GM18868 (cell line): Measurements from ENCODE around the gene OR1S1.
"Not testable (repeated sequence)": the region's sequence is repeated elsewhere in the genome, so short reads cannot be mapped to it uniquely, and the experiment has no call there.

Experiments used
- ATAC-seq: cut with Tn5 transposase; IDR thresholded peaks from one replicate; pipeline ENCODE4 v1.9.1; 2021; ENCODE audit warnings: mild to moderate bottlenecking, moderate library complexity; ENCODE audit not compliant: unreplicated experiment

OR1S1 gene

DNA sequence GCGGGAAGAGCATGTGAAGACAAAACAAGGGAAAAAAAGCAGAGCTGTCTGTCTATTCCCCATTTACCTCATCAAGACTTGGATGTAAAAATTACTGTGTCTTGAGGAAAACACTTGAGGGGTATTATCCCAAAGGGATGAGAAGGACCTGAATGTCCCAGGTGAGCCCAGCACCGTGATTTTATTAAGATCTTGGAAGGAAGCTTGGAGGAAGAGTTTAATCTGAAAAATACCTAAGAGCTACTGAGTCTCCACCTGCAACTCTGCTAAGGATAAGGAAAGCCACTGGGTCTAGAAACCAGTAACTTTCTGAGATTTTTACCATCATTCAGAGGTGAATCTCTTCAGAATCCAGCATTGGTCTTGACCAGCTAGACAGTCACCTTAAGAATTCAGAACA, at the start of gene OR1S1:
Gene OR1S1, plus strand, starts transcription at position 301 of the 400 bp plus-strand sequence.
- not testable (repeated sequence) for ATAC-seq

DNA sequence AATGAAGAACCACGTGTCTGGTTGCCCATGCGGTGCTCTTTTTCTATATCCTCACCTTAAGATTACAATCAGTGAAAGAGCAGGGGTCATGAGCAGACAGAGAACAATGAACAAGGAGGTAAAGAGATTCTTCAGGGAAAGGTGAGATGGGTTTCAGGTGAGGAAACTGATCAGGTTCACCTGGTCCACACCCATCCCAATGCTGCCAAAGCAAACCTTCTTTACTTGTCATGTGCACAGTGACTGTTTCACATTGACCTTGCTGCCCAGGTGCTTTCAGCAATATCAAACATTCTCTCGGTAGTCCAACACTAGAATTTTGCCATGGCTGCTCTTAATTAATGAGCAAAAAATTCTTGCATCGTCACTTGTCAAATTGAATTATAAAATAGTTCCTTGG, 48.1 kb upstream of the OR1S1 start:
- no peak for ATAC-seq

DNA sequence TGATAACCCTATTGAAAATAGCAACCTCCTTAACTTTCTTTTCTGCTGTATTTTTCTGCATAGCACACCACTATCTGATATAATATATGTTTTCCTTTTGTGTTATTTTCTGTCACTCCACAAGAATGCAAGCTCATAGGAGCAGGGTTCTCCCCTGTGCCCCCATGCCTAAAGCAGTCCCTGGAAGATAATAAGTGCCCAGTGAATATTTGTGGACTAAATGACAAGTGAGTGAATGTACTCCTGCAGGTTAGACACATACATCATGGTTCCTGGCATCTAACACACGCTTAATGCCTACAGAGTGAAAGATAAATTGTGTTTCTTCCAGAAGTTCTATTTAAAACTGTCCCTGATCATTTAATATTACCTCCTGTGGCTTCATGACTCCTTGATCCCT, 47.5 kb upstream of the OR1S1 start:
- ATAC-seq: no peak

DNA sequence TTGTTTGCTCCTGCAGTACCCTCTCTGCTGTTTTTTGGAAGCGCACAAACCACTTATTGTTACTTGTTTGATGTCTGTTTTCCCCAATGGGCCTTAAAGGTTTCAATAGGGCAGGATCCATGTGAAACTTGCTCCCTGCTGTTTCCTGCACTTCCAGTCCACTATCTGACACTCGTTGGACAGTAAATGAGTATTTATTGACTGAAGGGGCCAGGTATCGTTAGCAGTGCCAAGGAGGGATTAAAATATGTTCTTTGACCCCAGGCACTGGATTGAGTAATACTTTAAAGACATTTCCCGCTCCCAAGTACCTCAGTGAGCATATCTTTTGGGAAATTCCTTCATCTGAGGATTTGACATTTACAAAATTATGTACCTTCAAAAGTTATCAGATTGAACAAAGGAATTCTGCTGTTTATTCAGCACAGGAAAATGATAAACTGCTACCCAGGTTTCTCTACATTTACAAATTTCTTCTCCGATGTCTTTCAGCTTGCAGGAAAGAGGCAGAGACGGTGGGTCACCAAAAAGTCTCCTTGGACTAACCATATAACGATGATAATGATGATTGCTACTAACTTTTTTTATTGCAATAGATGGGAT, 46.9 kb upstream of the OR1S1 start:
- no peak for ATAC-seq

DNA sequence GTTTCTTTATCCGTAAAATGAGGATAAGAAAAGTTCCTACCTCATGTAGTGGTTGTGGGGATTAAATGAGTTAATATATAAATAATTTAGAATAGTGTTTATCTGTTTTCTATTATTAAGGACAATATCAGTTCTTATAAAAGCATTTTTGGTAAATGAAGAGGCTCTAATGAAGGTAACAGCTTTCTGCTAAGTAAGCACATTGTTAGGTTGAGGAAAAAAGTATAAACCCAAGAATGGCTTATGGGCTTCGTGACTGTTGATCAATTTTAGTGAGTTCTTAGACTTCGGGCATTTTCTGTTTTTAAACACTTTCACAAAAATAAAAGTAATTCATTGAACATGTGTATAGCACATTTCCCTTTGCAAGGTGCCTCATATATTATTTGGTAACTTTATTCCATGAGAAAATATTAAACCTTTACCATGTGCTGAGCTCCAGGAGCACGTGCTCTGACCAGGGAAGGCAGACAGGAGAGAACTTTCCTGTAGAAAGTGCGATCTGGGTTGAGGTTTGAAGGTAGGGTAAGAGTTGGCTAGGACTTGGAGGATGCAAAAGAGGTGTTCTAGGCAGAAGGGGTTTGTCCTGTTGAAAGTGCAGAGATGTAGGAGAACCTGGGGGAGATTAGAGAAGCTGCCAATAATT, 35.0 kb upstream of the OR1S1 start:
- no peak for ATAC-seq

DNA sequence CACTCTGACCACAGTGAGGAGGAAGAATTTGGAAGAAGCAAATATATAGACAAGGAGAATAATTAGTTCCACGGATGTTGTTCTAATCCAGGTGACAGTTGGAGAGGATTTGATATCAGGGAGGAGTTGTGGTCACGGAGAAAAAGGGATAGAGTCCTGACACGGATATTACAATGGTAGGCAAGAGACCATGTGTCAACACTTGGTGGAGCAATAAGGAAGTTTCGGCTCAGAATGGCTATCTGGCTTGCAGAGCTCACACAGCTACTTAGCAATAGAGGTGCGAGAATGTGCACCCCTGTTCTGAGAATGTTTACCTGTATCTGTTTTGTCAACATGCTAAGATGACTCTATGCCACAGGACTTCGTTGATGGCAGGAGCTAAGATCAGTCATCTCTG, 34.1 kb upstream of the OR1S1 start:
- no peak for ATAC-seq

DNA sequence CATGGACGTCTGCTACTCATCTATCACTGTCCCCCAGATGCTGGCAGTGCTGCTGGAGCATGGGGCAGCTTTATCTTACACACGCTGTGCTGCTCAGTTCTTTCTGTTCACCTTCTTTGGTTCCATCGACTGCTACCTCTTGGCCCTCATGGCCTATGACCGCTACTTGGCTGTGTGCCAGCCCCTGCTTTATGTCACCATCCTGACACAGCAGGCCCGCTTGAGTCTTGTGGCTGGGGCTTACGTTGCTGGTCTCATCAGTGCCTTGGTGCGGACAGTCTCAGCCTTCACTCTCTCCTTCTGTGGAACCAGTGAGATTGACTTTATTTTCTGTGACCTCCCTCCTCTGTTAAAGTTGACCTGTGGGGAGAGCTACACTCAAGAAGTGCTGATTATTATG, 32.9 kb upstream of the OR1S1 start:
- no peak for ATAC-seq

DNA sequence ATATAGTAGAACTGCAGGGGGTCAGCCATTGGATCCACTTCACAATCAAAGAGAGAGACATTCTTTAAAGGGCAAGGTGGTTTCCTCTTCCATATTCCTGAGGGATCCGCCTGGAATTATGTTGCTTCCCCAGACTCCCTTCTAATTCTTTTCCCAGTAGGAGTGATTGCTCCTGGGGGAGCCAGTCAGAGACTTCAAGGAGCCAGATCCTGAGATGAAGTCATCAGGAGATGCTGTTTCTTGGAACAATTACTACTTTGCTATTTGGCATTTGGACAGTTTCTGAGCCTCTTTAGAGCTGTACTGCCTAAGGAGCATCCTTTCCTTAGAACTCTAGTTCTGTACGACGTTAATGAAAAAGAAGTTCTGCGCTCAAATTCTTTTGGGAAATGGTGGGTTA, 25.6 kb upstream of the OR1S1 start:
- no peak for ATAC-seq

DNA sequence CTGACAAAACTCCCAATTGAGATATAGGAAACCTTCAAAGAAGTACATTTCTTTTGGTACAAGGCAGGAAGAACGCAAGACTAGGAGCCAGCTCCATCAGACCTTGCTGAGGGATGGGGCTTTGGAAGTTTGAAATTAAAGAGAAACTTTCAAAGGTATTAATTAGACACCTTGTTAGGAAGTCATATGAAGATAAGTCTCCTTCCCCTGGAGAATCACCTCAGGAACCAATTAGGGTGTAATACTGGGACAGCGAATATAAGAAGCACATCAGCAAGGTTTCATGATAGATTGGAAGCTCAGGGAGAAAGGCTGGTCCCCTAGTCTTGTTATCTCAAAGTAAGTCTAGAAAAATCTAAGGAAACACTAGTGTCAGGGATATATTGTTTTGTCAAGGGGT, 23.8 kb upstream of the OR1S1 start, which contains the start of gene OR9Q2:
Gene OR9Q2, plus strand, starts transcription at position 301 of the 400 bp plus-strand sequence. CDS start 1,421 bp downstream, outside the sequence.
- no peak for ATAC-seq

DNA sequence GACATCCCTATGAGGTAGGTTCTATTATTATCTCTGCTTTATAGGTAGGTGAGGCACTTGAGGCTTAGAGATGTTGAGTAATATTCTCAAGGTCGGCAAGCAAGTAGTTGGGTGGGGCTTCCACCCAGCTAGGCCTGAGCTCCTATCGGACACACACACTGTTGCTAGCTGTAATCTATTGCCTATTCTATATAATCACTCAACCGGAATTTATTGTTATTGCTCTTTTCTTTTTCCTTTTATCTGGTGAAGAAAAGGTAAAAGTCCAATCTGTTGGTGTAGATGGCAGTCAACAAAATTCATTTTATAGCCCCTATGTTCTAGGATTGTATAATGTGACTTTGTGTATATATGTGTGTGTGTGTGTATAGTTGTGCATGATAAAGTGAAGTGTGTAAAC, 20.3 kb upstream of the OR1S1 start:
- no peak for ATAC-seq

DNA sequence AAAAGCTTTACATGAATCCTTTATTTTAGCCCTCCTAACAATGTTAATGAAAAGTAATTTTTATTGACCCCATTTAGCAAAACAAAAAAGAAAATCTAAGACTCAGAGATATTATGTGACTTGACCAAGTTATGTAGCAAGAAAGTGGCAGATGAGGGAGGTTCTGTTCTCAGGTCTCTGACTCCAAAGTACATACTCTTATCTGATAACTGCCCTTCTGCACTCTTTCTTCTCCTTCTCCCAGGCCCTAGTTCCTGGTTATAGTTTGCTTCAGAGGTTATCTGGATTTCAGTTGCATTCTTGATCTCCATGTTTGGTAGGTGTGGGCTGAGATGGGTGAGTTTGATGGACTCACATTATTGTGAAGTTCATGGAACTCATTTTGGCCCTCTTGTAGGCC, 19.1 kb upstream of the OR1S1 start:
- ATAC-seq: no peak

DNA sequence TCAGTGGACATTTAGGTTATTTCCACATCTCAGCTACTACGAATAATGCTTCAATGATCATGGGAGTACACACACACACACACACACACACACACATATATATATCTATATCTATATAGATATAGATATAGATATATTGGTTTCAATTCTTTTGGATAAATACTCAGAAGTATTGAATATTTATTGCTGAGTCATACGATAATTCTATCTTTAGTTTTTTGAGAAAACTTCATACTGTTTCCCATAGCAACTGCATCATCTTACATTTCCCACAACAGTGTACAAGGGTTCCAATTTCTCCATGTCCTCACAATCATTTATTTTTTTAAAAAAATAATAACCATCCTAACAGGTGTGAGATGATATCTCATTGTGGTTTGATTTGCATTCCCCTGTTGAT, 16.6 kb upstream of the OR1S1 start:
- no peak for ATAC-seq

DNA sequence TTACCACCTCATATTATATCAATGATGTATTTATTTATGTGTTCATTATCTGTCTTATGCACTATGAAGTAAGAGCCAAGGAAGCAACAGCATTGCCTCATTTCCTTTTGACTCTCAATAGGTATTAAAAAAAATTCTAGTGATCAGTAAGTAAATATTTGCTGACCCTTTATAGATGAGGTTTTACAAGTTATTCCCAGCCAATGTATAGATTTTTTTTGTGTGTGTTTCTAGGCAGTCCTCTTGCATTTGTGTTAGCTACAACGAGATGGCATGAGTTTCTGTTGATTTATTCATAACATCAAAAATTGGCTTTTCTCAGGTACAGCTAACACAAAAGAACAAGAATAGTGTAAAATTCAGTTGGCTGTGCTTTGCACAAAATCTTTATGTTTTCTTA, 13.2 kb upstream of the OR1S1 start:
- no peak for ATAC-seq

DNA sequence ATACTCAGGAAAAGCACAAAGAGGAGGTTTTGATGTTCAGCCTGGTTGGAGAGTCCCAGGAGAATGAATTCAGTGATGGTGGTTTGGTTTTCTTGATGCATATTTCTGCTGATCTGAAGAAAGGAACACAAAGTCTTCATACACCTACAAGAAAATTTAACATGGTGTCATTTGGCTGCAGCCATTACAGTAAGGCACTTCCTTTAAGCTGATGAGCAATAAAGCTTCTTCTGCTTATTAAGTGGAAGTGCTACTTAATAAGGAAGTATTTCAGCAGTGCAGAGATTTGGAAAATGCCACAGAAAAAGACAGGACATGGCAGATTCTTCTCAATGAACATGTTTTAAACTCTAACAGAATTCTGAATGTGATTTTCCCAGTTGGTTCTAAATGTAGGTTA, 8.5 kb upstream of the OR1S1 start, which contains the start of gene OR1S2:
Gene OR1S2, minus strand, starts transcription at position 101 of the 400 bp plus-strand sequence. Its CDS starts 0 bp downstream, at position 101.
- ATAC-seq: no peak

DNA sequence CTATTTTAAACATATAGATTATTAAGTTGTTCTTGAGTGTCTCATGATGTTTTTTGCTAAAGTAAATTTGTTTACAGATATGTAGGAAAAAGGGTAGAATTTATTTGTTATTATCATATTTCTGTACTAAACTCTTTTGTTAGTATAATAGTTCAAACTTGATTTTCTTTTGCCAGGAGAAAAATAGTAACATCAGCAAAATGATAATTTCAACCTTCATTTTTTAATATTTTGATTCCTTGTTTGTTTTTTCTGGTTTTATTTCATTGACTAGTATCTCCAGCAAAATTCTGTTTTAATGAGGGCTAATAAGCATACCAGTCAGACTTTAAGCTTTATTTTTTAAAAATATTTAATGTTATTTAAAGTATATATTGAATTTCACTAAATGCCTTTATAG, 4.0 kb downstream of the OR1S1 start:
- ATAC-seq: no peak

DNA sequence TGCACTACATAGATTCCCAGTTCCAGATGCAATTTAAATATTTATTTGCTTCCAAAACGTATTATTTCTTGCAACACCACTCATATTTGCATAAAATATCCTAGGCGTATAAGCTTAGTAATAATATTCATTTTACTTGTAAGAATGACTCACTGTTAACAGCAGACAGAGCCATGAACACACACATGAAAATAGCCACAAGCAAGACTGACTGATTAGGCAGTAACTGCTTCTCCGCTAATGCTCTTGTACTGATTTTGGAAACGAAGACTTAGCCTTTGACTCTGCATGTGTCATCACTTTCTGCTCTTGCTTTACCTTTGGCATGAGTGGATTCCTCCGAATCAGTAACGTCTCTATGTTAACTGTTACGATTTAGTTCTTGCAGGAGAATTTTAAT, 10.2 kb downstream of the OR1S1 start:
- no peak for ATAC-seq

DNA sequence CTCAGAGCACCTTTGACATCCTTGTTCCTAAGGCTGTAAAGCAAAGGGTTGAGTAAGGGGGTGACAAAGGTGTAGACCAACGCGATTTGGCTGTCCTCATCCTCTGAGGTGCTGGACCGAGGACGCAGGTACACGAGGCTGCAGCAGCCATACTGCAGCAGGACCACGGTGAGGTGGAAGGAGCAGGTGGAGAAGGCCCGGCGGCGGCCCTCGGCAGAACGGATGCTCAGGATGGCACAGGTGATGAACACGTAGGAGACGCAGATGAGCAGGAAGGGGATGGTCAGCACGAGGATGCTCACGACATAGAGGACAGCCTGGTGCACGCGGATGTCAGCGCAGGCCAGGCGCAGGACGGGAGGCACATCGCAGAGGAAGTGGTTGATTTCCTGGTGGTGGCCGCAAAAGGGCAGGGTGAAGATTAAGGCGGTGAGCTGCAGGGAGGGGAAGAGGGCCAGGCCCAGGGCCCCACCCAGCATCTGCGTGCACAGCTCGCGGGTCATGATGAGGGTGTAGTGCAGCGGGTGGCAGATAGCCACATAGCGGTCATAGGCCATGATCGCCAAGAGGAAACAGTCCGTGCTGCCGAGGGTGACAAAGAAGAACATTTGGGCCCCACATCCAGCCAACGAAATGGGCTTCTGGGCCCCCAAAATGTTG, 15.6 kb downstream of the OR1S1 start:
- no peak for ATAC-seq

DNA sequence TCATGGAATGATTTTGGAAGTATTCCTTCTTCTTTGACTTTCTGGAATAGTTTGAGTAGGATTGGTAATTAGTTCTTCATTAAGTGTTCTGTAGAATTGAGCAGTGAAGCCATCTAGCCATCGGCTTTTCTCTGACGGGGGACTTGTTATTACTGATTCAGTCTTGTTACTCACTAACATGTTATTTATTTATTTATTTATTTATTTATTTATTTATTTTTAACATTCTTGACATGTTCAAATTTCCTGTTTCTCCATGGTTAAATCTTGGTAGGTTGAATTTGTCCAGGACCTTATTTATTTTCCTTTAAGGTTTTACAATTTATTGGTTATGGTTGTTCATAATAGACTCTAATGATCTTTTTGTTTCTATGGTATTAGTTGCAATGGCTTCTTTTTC, 31.4 kb downstream of the OR1S1 start:
- ATAC-seq: no peak

DNA sequence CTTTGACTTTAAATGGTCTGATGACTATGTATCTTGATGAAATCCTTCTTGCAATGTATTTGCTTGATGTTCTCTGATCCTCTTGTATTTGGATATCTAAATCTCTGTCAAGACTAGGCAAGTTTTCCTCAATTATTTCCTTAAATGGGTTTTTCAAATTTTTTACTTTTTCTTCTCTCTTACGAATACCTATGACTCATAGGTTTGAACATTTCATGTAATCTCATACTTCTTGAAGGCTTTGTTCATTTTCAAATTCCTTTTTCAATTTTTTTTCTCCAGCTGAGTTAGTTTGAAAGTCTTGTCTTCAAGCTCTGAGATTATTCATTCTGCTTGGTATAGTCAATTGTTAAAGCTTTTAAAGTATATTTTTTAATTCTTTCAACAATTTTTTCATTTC, 42.4 kb downstream of the OR1S1 start:
- no peak for ATAC-seq

DNA sequence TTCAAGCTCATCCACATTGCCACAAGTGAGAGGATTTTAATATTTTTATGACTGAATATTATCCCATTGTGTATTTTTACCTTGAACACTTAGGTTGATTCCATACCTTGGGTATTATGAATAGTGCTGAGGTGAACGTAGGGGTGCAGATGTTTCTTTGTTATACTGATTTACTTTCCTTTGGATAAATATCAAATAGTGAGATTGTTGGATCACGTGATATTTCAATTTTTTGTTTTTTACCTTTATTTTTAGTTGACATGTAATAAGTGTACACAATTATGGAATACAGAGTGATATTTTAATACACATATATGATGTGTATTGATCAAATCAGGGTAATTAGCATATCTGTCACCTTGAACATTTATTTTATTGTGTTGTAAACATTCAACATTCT, 47.5 kb downstream of the OR1S1 start:
- no peak for ATAC-seq
